Tibial artery (tissue), 4 donors: ENCODE results near the gene ZNF593.
A peak's percentile ranks its signal among the peaks of the same experiment; 100 is the strongest.

Experiments used
- DNase-seq, 2 donors: peaks; one replicate each; pipeline ENCODE4 v3.0.0-alpha.2; 2019
- H3K27ac ChIP-seq, 2 donors: fragments of 200-600 bp; sonication (generic) in 1 of 2; 1 replicate in 1 of 2; 2 replicates in 1 of 2; pipeline ENCODE4 v1.5.1; 2018 to 2019; ENCODE audit warnings: mild to moderate bottlenecking in 1 of 2
- H3K27me3 ChIP-seq, 2 donors: fragments of 200-600 bp; sonication (generic) in 1 of 2; one replicate each; pipeline versions ENCODE4 v1.5.1 to v1.6.0; 2016 to 2019
- H3K36me3 ChIP-seq, 3 donors: fragments of 200-600 bp; sonication (generic) in 2 of 3; one replicate each; pipeline ENCODE4 v1.5.1; 2016 to 2019; ENCODE audit warnings: mild to moderate bottlenecking in 2 of 3
- H3K4me1 ChIP-seq, 4 donors: fragments of 200-600 bp; sonication (generic) in 2 of 4; 1 replicate in 3 of 4; 2 replicates in 1 of 4; pipeline ENCODE4 v1.5.1; 2016 to 2019
- H3K4me3 ChIP-seq, 2 donors: fragments of 200-600 bp; sonication (generic) in 1 of 2; 1 replicate in 1 of 2; 2 replicates in 1 of 2; pipeline ENCODE4 v1.5.1; 2018 to 2019; ENCODE audit warnings: mild to moderate bottlenecking in 2 of 2
- H3K9me3 ChIP-seq, 3 donors: fragments of 200-600 bp; sonication (generic) in 1 of 3; one replicate each; pipeline ENCODE4 v1.5.1; 2016 to 2019
- intact Hi-C: fragments of 100-400 bp; cut with DNase I; formaldehyde crosslinking; loops from one replicate; pipeline ENCODE4 v1.15.0; 2023; ENCODE audit warnings: low total_unique reads
- TF ChIP-seq, protein P1 (sequence below), 2 experiments: fragments of 200-600 bp in 1 of 2; fragments of 450-650 bp in 1 of 2; IDR thresholded peaks; one replicate each; pipeline ENCODE4 v1.5.1; 2017 to 2019; ENCODE audit warnings: antibody characterized with exemption in 2 of 2, mild to moderate bottlenecking in 1 of 2, moderate library complexity in 1 of 2

ZNF593 gene

GRCh38 chr1:26200413-26200812, 30.7 kb downstream of the ZNF593 start:
- no peak for DNase-seq
- intact Hi-C loops = no loop called here
- H3K36me3 ChIP-seq = no peaks in the 10 kb centered on the region
- H3K4me1 ChIP-seq = no peaks in the 10 kb centered on the region
- no peaks in the 10 kb centered on the region for H3K9me3 ChIP-seq
- no peak overlapping the region for H3K4me3 ChIP-seq
- H3K27ac ChIP-seq = no peak overlapping the region
- H3K27me3 ChIP-seq = peaks cover 0 to 50% of the 10 kb centered on the region in 2 donors
- TF ChIP-seq, protein P1, sequence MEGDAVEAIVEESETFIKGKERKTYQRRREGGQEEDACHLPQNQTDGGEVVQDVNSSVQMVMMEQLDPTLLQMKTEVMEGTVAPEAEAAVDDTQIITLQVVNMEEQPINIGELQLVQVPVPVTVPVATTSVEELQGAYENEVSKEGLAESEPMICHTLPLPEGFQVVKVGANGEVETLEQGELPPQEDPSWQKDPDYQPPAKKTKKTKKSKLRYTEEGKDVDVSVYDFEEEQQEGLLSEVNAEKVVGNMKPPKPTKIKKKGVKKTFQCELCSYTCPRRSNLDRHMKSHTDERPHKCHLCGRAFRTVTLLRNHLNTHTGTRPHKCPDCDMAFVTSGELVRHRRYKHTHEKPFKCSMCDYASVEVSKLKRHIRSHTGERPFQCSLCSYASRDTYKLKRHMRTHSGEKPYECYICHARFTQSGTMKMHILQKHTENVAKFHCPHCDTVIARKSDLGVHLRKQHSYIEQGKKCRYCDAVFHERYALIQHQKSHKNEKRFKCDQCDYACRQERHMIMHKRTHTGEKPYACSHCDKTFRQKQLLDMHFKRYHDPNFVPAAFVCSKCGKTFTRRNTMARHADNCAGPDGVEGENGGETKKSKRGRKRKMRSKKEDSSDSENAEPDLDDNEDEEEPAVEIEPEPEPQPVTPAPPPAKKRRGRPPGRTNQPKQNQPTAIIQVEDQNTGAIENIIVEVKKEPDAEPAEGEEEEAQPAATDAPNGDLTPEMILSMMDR (IDR thresholded peaks at IDR 0.05) = no peak

DNA sequence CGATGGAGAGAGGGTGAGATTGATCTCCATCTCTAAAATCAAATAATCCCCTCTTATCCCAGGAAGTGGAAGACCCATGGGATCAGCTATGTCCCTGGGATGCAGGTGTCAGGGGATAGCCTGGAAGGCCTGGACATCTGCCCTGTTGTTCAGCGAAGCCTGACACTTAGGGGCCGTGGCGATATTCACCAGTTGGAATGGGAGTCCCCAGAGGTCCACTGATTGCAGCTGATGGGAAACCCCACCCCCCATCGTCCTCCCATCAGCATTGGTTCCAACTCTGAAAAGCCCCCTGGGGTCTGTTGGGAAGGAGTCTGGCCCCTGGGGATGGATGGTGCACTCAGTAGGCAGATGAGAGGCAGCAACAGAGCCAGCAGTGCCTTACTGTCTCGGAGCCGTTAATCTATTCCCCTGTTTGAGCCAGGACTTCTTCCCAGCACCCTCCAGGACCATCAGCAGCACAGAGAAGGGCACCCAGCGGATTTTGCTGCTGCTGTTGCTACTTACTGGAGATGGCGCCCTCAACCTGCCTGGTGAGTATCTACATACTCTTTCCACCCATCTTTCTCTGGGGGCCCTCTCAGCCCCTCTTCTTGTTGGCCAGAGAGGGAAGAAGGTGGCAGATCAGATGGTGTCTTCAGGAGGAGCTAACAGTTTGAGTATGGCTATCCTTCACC, 34.1 kb downstream of the ZNF593 start:
- no peaks in the 10 kb centered on the region for H3K4me1 ChIP-seq
- TF ChIP-seq, protein P1 (IDR thresholded peaks at IDR 0.05) = no peak
- H3K27ac ChIP-seq = no peak overlapping the region
- H3K27me3 ChIP-seq = peaks cover 0 to 33% of the 10 kb centered on the region in 2 donors
- DNase-seq = peak in 1 of 2 donors; percentile 41
- H3K4me3 ChIP-seq = no peak overlapping the region
- intact Hi-C loops = no loop called here
- H3K36me3 ChIP-seq = no peaks in the 10 kb centered on the region
- no peaks in the 10 kb centered on the region for H3K9me3 ChIP-seq

GRCh38 chr1:26210147-26210870, 40.6 kb downstream of the ZNF593 start:
- no peaks in the 10 kb centered on the region for H3K27me3 ChIP-seq
- TF ChIP-seq, protein P1 (IDR thresholded peaks at IDR 0.05) = no peak
- intact Hi-C loops = no loop called here
- no peaks in the 10 kb centered on the region for H3K36me3 ChIP-seq
- DNase-seq = no peak
- H3K4me1 ChIP-seq = no peaks in the 10 kb centered on the region
- H3K4me3 ChIP-seq = no peak overlapping the region
- no peak overlapping the region for H3K27ac ChIP-seq
- H3K9me3 ChIP-seq = no peaks in the 10 kb centered on the region

DNA sequence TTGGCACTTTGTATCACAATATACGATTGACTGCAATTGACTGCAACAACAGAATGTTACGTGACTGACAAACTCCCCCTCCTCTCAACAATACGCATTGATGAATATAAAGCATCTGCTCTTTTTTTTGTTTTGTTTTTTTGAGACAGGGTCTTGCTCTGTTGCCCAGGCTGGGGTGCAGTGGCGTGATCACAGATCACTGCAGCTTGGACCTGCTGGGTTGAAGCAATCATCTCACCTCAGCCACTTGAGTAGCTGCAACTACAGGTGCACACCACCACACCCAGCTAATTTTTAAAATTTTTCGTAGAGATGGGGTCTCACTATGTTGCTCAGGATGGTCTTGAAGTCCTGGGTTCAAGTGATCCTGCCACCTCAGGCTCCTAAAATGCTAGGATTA, 43.0 kb downstream of the ZNF593 start:
- Histone ChIP-seq H3K27me3 (peaks cover 0 to 4% of the 10 kb centered on the region in 2 donors), H3K36me3 (no peaks in the 10 kb centered on the region), H3K27ac (no peak overlapping the region), H3K9me3 (no peaks in the 10 kb centered on the region), H3K4me3 (no peak overlapping the region), H3K4me1 (no peaks in the 10 kb centered on the region)
- intact Hi-C loops = no loop called here
- TF ChIP-seq, protein P1 (IDR thresholded peaks at IDR 0.05) = no peak
- DNase-seq = no peak

DNA sequence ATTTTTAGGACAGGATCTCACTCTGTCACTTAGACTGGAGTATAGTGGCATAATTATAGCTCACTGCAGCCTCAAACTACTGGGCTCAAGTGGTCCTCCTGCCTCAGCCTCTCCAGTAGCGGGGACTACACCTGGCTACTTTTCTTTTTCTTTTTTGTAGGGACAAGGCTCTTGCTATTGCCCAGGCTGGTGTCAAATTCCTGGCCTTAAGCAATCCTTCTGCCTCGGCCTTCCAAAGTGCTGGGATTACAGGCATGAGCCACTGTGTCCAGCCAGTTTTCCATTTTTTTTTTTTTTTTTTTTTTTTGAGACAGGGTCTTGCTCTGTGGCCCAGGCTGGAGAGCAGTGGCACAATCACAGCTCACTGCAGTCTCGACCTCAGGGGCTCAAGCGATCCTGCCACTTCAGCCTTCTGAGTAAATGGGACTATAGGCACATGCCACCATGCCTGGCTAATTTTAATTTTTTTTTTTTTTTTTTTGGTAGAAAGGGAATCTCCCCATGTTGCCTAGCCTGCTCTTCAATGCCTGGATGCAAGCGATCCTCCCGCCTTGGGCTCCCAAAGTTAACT, 43.7 kb downstream of the ZNF593 start:
- H3K27me3 ChIP-seq = peaks cover 0 to 4% of the 10 kb centered on the region in 2 donors
- intact Hi-C loops = no loop called here
- H3K36me3 ChIP-seq = no peaks in the 10 kb centered on the region
- TF ChIP-seq, protein P1 (IDR thresholded peaks at IDR 0.05) = no peak
- no peak overlapping the region for H3K27ac ChIP-seq
- H3K4me1 ChIP-seq = no peaks in the 10 kb centered on the region
- no peak for DNase-seq
- no peak overlapping the region for H3K4me3 ChIP-seq
- no peaks in the 10 kb centered on the region for H3K9me3 ChIP-seq
